ENCODE data around the gene GRSF1.

- TF ChIP-seq CTCF (IDR thresholded peaks at IDR 0.05): peak in 1 of 12 donors; percentile 15
- TF ChIP-seq POLR2A (IDR thresholded peaks at IDR 0.05): no peak
Measured at GRCh38 chr4:70885174-70885573, 45.5 kb upstream of the GRSF1 start.
